Central memory CD8-positive, alpha-beta T cell (primary cell): ENCODE measurements around the gene ULBP2.
"Not testable (repeated sequence)": the region's sequence is repeated elsewhere in the genome, so short reads cannot be mapped to it uniquely, and the experiment has no call there.

Experiments
- ATAC-seq: fragments of 150-1000 bp; cut with Tn5 transposase; replicated peaks from 2 replicates; pipeline ENCODE4 v1.10.0; 2022; ENCODE audit warnings: mild to moderate bottlenecking, moderate FRiP score, moderate number of reproducible peaks; ENCODE audit not compliant: poor library complexity, severe bottlenecking; ENCODE audit errors: extremely low read depth
- DNase-seq, 2 donors: peaks; one replicate each; pipeline ENCODE4 v3.0.0; 2021; ENCODE audit warnings: low spot score in 2 of 2
- H3K27ac Mint-ChIP-seq: one replicate; pipeline ENCODE4 v1.8.0; 2022; ENCODE audit warnings: low read depth, mild to moderate bottlenecking, moderate library complexity, mixed read lengths
- H3K27me3 Mint-ChIP-seq: one replicate; pipeline ENCODE4 v1.8.0; 2022; ENCODE audit warnings: mixed read lengths
- H3K36me3 Mint-ChIP-seq: one replicate; pipeline ENCODE4 v1.8.0; 2022; ENCODE audit warnings: mild to moderate bottlenecking, moderate library complexity, mixed read lengths; ENCODE audit not compliant: insufficient read depth
- H3K4me1 Mint-ChIP-seq: one replicate; pipeline ENCODE4 v1.8.0; 2022; ENCODE audit warnings: mixed read lengths
- H3K4me3 Mint-ChIP-seq: one replicate; pipeline ENCODE4 v1.8.0; 2022; ENCODE audit warnings: mild to moderate bottlenecking, moderate library complexity, mixed read lengths
- H3K9me3 Mint-ChIP-seq: one replicate; pipeline ENCODE4 v1.8.0; 2022; ENCODE audit warnings: mixed read lengths

The ULBP2 gene

GRCh38 chr6:149938013-149938570, 3.7 kb upstream of the ULBP2 start:
- peak overlapping the region; percentile 78 for H3K4me3 Mint-ChIP-seq

GRCh38 chr6:149938571-149939355, 3.1 kb upstream of the ULBP2 start:
- ATAC-seq: peak; percentile 44
- peaks cover 71% of the 10 kb centered on the region for H3K27me3 Mint-ChIP-seq
- H3K27ac Mint-ChIP-seq: peak overlapping the region; percentile 95
- H3K36me3 Mint-ChIP-seq: peaks cover 18% of the 10 kb centered on the region
- peaks cover 26% of the 10 kb centered on the region for H3K4me1 Mint-ChIP-seq
- no peaks in the 10 kb centered on the region for H3K9me3 Mint-ChIP-seq
- DNase-seq: peak; percentile 52 to 64
- peak overlapping the region; percentile 78 for H3K4me3 Mint-ChIP-seq

More at GRCh38 chr6:149938013-149938570, 3.7 kb upstream of the ULBP2 start:
- peaks cover 26% of the 10 kb centered on the region for H3K4me1 Mint-ChIP-seq
- peaks cover 18% of the 10 kb centered on the region for H3K36me3 Mint-ChIP-seq
- ATAC-seq, H3K9me3 Mint-ChIP-seq: not testable (repeated sequence)
- H3K27me3 Mint-ChIP-seq: peaks cover 78% of the 10 kb centered on the region
- peak in 1 of 2 donors; percentile 13 for DNase-seq
- peak overlapping the region; percentile 95 for H3K27ac Mint-ChIP-seq

GRCh38 chr6:149939356-149939648, 2.5 kb upstream of the ULBP2 start:
- ATAC-seq (no peak), DNase-seq (no peak)
- H3K27ac Mint-ChIP-seq: peak overlapping the region; percentile 95
- H3K27me3 Mint-ChIP-seq: peaks cover 65% of the 10 kb centered on the region
- H3K36me3 Mint-ChIP-seq: peaks cover 18% of the 10 kb centered on the region
- H3K4me3 Mint-ChIP-seq: peak overlapping the region; percentile 78
- peaks cover 26% of the 10 kb centered on the region for H3K4me1 Mint-ChIP-seq
- H3K9me3 Mint-ChIP-seq: no peaks in the 10 kb centered on the region

- no peak for ATAC-seq
- H3K27ac Mint-ChIP-seq: peak overlapping the region; percentile 95
- H3K4me1 Mint-ChIP-seq: peaks cover 26% of the 10 kb centered on the region
- peaks cover 58% of the 10 kb centered on the region for H3K27me3 Mint-ChIP-seq
- H3K36me3 Mint-ChIP-seq: peaks cover 18% of the 10 kb centered on the region
- peak overlapping the region; percentile 63 for H3K4me3 Mint-ChIP-seq
- H3K9me3 Mint-ChIP-seq: no peaks in the 10 kb centered on the region
- DNase-seq: peak in 1 of 2 donors; percentile 10
These were observed 1.7 kb upstream of the ULBP2 start for GRCh38 chr6:149939909-149940671.

GRCh38 chr6:149940672-149940982, 1.2 kb upstream of the ULBP2 start:
- H3K36me3 Mint-ChIP-seq: peaks cover 18% of the 10 kb centered on the region
- peak overlapping the region; percentile 64 for H3K27ac Mint-ChIP-seq
- DNase-seq: no peak
- H3K4me3 Mint-ChIP-seq: peak overlapping the region; percentile 63
- H3K9me3 Mint-ChIP-seq: no peaks in the 10 kb centered on the region
- H3K4me1 Mint-ChIP-seq: peaks cover 26% of the 10 kb centered on the region
- H3K27me3 Mint-ChIP-seq: peaks cover 52% of the 10 kb centered on the region
- no peak for ATAC-seq

- Mint-ChIP-seq H3K36me3 (peaks cover 19% of the 10 kb centered on the region), H3K4me1 (peaks cover 26% of the 10 kb centered on the region), H3K4me3 (peak overlapping the region; percentile 87), H3K9me3 (no peaks in the 10 kb centered on the region), H3K27ac (peak overlapping the region; percentile 64), H3K27me3 (peaks cover 35% of the 10 kb centered on the region)
- DNase-seq: no peak
- ATAC-seq: no peak
These were observed 631 bp downstream of the ULBP2 start for GRCh38 chr6:149942461-149942829.

DNA sequence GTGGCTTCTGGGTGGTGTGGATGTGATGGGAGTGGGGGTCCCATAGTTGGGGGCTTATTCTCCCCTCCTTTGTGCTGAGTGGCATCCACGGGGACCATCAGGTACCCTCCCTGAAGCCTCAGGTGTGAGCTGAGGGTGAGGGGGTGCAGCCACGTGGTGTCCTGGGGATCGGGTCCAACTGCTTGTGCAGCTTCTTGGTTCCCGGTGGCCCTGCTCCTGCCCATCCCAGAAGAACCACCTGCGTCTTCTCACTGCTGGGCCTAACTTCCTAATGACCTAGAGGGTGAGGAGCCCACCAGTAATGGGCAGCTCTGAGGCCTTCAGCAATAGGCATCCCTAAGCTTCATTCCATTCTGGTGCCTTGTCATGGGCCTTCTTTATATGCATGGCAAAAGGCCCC, 1.5 kb downstream of the ULBP2 start:
- H3K27ac Mint-ChIP-seq, H3K9me3 Mint-ChIP-seq, ATAC-seq: not testable (repeated sequence)

GRCh38 chr6:149945276-149945675, 3.5 kb downstream of the ULBP2 start:
- Mint-ChIP-seq H3K4me1 (peaks cover 12% of the 10 kb centered on the region), H3K27me3 (peaks cover 30% of the 10 kb centered on the region)
- H3K9me3 Mint-ChIP-seq, ATAC-seq, H3K36me3 Mint-ChIP-seq, DNase-seq, H3K4me3 Mint-ChIP-seq, H3K27ac Mint-ChIP-seq: not testable (repeated sequence)

More for the DNA sequence above, 1.5 kb downstream of the ULBP2 start:
- peaks cover 35% of the 10 kb centered on the region for H3K27me3 Mint-ChIP-seq
- peaks cover 19% of the 10 kb centered on the region for H3K36me3 Mint-ChIP-seq
- DNase-seq: not testable (repeated sequence)
- H3K4me3 Mint-ChIP-seq: peak overlapping the region; percentile 87
- H3K4me1 Mint-ChIP-seq: peaks cover 24% of the 10 kb centered on the region

DNA sequence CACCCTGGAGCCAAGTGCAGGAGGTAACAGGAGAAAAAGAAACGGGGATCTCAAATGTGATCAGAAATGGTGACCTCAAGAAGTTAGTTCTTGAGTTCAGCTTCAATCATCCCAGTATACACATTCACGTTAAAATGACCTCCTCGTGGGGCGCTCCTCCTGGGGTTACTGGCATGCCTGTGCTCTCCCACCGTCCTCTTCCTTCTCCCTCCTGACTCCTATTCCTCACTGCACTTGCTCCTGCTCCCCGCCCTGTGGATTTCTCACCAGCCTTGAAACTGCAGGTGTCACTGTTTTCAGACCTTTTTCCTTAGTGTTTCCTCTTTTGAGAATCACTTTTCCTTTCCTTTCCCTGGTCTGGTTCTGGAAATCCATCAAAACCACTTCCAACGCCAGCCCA, 4.8 kb downstream of the ULBP2 start:
- H3K27ac Mint-ChIP-seq, H3K4me1 Mint-ChIP-seq, DNase-seq, H3K36me3 Mint-ChIP-seq, ATAC-seq, H3K9me3 Mint-ChIP-seq, H3K4me3 Mint-ChIP-seq: not testable (repeated sequence)
- peaks cover 37% of the 10 kb centered on the region for H3K27me3 Mint-ChIP-seq

GRCh38 chr6:149947533-149947932, 5.7 kb downstream of the ULBP2 start:
- ATAC-seq, H3K4me1 Mint-ChIP-seq, H3K9me3 Mint-ChIP-seq, H3K27ac Mint-ChIP-seq, H3K36me3 Mint-ChIP-seq, DNase-seq, H3K4me3 Mint-ChIP-seq: not testable (repeated sequence)
- H3K27me3 Mint-ChIP-seq: peaks cover 46% of the 10 kb centered on the region

GRCh38 chr6:149948011-149948410, 6.2 kb downstream of the ULBP2 start:
- H3K27me3 Mint-ChIP-seq: peaks cover 51% of the 10 kb centered on the region
- no peaks in the 10 kb centered on the region for H3K9me3 Mint-ChIP-seq
- H3K4me1 Mint-ChIP-seq: no peaks in the 10 kb centered on the region
- DNase-seq (peak in 1 of 2 donors; percentile 8), ATAC-seq (no peak)
- H3K36me3 Mint-ChIP-seq: peaks cover 1% of the 10 kb centered on the region
- H3K4me3 Mint-ChIP-seq: no peak overlapping the region
- H3K27ac Mint-ChIP-seq: no peak overlapping the region

DNA sequence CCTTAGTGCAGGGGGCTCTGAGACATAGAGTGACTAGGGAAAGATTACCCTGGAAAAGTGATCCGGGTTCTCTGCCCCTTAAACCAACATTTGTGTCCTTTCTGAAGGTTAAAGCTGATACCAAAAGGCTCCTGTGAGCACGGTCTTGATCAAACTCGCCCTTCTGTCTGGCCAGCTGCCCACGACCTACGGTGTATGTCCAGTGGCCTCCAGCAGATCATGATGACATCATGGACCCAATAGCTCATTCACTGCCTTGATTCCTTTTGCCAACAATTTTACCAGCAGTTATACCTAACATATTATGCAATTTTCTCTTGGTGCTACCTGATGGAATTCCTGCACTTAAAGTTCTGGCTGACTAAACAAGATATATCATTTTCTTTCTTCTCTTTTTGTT, 6.8 kb downstream of the ULBP2 start:
- peaks cover 57% of the 10 kb centered on the region for H3K27me3 Mint-ChIP-seq
- H3K9me3 Mint-ChIP-seq: no peaks in the 10 kb centered on the region
- DNase-seq (peak in 1 of 2 donors; percentile 8), ATAC-seq (no peak)
- H3K4me3 Mint-ChIP-seq: no peak overlapping the region
- H3K27ac Mint-ChIP-seq: no peak overlapping the region
- H3K36me3 Mint-ChIP-seq: peaks cover 1% of the 10 kb centered on the region
- no peaks in the 10 kb centered on the region for H3K4me1 Mint-ChIP-seq

GRCh38 chr6:149950423-149950822, 8.6 kb downstream of the ULBP2 start:
- Mint-ChIP-seq H3K9me3 (no peaks in the 10 kb centered on the region), H3K27ac (no peak overlapping the region), H3K4me3 (no peak overlapping the region), H3K4me1 (peaks cover 7% of the 10 kb centered on the region), H3K36me3 (peaks cover 1% of the 10 kb centered on the region), H3K27me3 (peaks cover 70% of the 10 kb centered on the region)
- ATAC-seq (no peak), DNase-seq (peak in 1 of 2 donors; percentile 2)
